GM18870 (cell line): ENCODE results near the gene KCNMB2.

Experiments used
- ATAC-seq: cut with Tn5 transposase; IDR thresholded peaks from one replicate; pipeline ENCODE4 v1.9.1; 2021; ENCODE audit warnings: moderate library complexity; ENCODE audit not compliant: unreplicated experiment

Gene KCNMB2

GRCh38 chr3:178795349-178795748, 259.1 kb downstream of the KCNMB2 start:
- no peak for ATAC-seq

- ATAC-seq = no peak
These were observed 266.0 kb downstream of the KCNMB2 start for GRCh38 chr3:178802259-178802658.

GRCh38 chr3:178802993-178803693, 266.9 kb downstream of the KCNMB2 start:
- no peak for ATAC-seq

GRCh38 chr3:178804606-178805005, 268.4 kb downstream of the KCNMB2 start:
- ATAC-seq = no peak

- ATAC-seq = no peak
These were observed 269.5 kb downstream of the KCNMB2 start for GRCh38 chr3:178805741-178806140.

- ATAC-seq = no peak
These were observed 270.4 kb downstream of the KCNMB2 start for GRCh38 chr3:178806651-178807050.

GRCh38 chr3:178807694-178808093, 271.5 kb downstream of the KCNMB2 start:
- no peak for ATAC-seq

GRCh38 chr3:178808748-178809147, 272.5 kb downstream of the KCNMB2 start:
- ATAC-seq = no peak

- ATAC-seq = no peak
These were observed 273.9 kb downstream of the KCNMB2 start for GRCh38 chr3:178810181-178810580.

GRCh38 chr3:178822722-178823121, 286.5 kb downstream of the KCNMB2 start:
- ATAC-seq = no peak

- no peak for ATAC-seq
These were observed 286.9 kb downstream of the KCNMB2 start for GRCh38 chr3:178823150-178823549.

- ATAC-seq = no peak
These were observed 287.5 kb downstream of the KCNMB2 start for GRCh38 chr3:178823591-178824246.

- peak; percentile 60 for ATAC-seq
These were observed 290.3 kb downstream of the KCNMB2 start for GRCh38 chr3:178826435-178827123.

GRCh38 chr3:178827285-178827856, 291.1 kb downstream of the KCNMB2 start:
- no peak for ATAC-seq

GRCh38 chr3:178833695-178834094, 297.5 kb downstream of the KCNMB2 start:
- no peak for ATAC-seq

- no peak for ATAC-seq
These were observed 298.8 kb downstream of the KCNMB2 start for GRCh38 chr3:178835033-178835432.

- no peak for ATAC-seq
These were observed 301.3 kb downstream of the KCNMB2 start for GRCh38 chr3:178837512-178837911.

- no peak for ATAC-seq
These were observed 304.4 kb downstream of the KCNMB2 start for GRCh38 chr3:178840586-178840985.

GRCh38 chr3:178841011-178841410, 304.8 kb downstream of the KCNMB2 start:
- no peak for ATAC-seq

GRCh38 chr3:178844916-178845315, 308.7 kb downstream of the KCNMB2 start:
- ATAC-seq = no peak

GRCh38 chr3:178845420-178846118, 309.3 kb downstream of the KCNMB2 start:
- ATAC-seq = no peak
